Neural crest cell (in vitro differentiated cells): ENCODE results near the gene CHRNA1. TPM values are rescaled to one million over a fixed set of nuclear protein-coding genes. Genes with fewer than 3 reads are reported as not detected.

Experiments
- DNase-seq: peaks from one replicate; pipeline ENCODE4 v3.0.0; 2021; ENCODE audit warnings: low read depth, mixed read lengths, low spot score
- H3K27ac Mint-ChIP-seq: one replicate; pipeline ENCODE4 v1.8.0; 2021; ENCODE audit warnings: mild to moderate bottlenecking, mixed read lengths; ENCODE audit not compliant: unreplicated experiment
- H3K27me3 Mint-ChIP-seq: 2 replicates; pipeline ENCODE4 v1.8.0; 2021; ENCODE audit warnings: low read depth, mild to moderate bottlenecking, mixed read lengths
- H3K36me3 Mint-ChIP-seq: 2 replicates; pipeline ENCODE4 v1.8.0; 2021; ENCODE audit warnings: low read depth, mild to moderate bottlenecking, mixed read lengths
- H3K4me1 Mint-ChIP-seq: 2 replicates; pipeline ENCODE4 v1.8.0; 2021; ENCODE audit warnings: mixed read lengths
- H3K4me3 Mint-ChIP-seq: one replicate; pipeline ENCODE4 v1.8.0; 2021; ENCODE audit warnings: mild to moderate bottlenecking, mixed read lengths
- H3K9me3 Mint-ChIP-seq: 2 replicates; pipeline ENCODE4 v1.8.0; 2021; ENCODE audit warnings: mixed read lengths
- total RNA-seq: library from RNA; stranded (reverse); gene quantifications from 2 replicates; pipeline ENCODE4 v1.2.1, GENCODE V29; 2021
- TF ChIP-seq, protein P1 (sequence below): fragments of 200-600 bp; sonication (generic); conservative IDR thresholded peaks from 2 replicates; pipeline ENCODE4 v1.5.0; 2021; ENCODE audit warnings: antibody characterized with exemption, mild to moderate bottlenecking

Gene CHRNA1
- total RNA-seq, 1 donor from 2014 or later, result not detected

DNA sequence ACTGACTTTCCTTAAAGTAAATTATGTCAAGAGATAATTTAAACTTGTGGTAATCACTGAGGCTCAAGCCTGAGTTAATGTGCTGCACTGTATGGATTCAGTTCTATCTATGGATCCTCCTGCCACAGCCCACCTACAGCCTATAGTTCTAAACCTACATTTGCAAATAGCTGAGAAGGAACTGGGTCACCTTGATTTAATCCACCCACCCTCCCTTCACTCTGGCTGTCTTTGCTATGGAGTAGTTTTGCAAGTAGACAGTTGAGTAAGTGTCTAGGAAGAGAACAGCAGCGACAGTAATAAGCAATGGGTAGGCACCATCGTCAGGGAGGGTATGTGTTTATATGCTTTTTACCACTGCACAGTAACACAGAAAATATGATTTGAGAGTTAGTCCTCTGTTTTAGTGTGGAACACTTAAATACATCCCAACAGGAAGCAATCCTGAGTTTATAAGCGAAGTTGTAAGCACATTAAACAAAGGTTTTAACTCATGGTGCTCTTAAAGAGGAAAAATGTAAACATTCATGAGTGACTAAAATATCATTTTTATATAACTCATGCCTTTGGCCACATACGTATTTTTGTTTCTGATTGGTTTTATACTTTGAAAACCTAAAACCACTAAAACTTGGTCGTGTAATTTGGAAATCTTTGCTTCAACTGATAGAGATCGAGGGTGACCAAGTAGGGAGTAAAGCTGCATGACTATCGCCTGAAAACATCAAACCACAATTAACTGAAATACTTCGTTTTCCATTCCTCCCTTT, 36.3 kb upstream of the CHRNA1 start:
- no peaks in the 10 kb centered on the region for H3K27me3 Mint-ChIP-seq
- no peaks in the 10 kb centered on the region for H3K9me3 Mint-ChIP-seq
- peaks cover 30% of the 10 kb centered on the region for H3K36me3 Mint-ChIP-seq
- TF ChIP-seq, protein P1, sequence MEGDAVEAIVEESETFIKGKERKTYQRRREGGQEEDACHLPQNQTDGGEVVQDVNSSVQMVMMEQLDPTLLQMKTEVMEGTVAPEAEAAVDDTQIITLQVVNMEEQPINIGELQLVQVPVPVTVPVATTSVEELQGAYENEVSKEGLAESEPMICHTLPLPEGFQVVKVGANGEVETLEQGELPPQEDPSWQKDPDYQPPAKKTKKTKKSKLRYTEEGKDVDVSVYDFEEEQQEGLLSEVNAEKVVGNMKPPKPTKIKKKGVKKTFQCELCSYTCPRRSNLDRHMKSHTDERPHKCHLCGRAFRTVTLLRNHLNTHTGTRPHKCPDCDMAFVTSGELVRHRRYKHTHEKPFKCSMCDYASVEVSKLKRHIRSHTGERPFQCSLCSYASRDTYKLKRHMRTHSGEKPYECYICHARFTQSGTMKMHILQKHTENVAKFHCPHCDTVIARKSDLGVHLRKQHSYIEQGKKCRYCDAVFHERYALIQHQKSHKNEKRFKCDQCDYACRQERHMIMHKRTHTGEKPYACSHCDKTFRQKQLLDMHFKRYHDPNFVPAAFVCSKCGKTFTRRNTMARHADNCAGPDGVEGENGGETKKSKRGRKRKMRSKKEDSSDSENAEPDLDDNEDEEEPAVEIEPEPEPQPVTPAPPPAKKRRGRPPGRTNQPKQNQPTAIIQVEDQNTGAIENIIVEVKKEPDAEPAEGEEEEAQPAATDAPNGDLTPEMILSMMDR, result no peak
- H3K4me1 Mint-ChIP-seq, result peaks cover 14% of the 10 kb centered on the region
- no peak overlapping the region for H3K4me3 Mint-ChIP-seq
- no peak for DNase-seq
- no peak overlapping the region for H3K27ac Mint-ChIP-seq

DNA sequence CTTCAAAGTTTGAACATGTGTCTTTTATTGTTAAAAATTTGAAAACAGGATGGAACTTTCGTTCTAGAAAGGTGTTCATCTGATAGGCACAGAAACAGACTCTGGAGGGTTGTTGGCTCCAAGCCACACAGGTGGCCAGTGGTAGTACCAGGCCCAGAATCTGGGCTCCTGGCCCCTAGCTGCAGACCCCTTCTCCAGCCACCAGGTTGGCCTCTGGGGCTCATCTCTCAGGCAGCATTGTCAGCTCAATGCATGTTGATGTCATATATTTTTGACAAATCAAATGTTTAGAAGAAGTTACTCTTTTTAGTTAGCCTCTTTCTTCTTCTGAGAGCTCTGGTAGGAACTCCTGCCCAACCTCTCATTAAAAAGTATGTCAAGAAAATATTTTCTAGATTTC, 34.5 kb upstream of the CHRNA1 start:
- H3K4me3 Mint-ChIP-seq, result no peak overlapping the region
- H3K9me3 Mint-ChIP-seq, result no peaks in the 10 kb centered on the region
- TF ChIP-seq, protein P1, result no peak
- H3K36me3 Mint-ChIP-seq, result peaks cover 22% of the 10 kb centered on the region
- H3K27ac Mint-ChIP-seq, result no peak overlapping the region
- H3K4me1 Mint-ChIP-seq, result peaks cover 14% of the 10 kb centered on the region
- no peak for DNase-seq
- no peaks in the 10 kb centered on the region for H3K27me3 Mint-ChIP-seq

DNA sequence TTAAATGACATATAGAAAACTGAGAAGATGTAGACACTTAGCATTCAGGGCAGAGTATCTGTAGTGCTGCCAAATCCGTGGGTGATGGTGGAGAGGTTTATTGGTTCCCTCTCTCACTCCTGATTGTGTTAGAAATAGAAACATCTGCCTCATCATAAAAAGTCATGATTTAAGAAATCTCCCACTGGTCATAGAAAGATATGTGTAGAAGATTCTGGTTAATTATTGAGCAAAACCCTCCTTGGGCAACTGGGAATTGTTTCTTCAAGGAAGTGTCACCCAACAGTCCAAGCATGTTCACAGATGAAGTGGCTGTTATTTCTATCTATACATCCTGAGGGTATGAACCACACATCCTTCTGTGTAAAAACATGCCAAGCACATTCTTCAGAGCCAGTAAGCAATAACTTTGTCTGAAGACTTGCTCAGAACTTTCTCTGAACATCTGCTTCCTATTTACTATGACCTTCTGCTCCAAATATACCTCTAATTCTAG, 33.6 kb upstream of the CHRNA1 start:
- Mint-ChIP-seq H3K27me3 (no peaks in the 10 kb centered on the region), H3K27ac (no peak overlapping the region), H3K4me1 (peaks cover 14% of the 10 kb centered on the region), H3K9me3 (no peaks in the 10 kb centered on the region), H3K4me3 (no peak overlapping the region), H3K36me3 (peaks cover 20% of the 10 kb centered on the region)
- TF ChIP-seq, protein P1, result no peak
- DNase-seq, result no peak

DNA sequence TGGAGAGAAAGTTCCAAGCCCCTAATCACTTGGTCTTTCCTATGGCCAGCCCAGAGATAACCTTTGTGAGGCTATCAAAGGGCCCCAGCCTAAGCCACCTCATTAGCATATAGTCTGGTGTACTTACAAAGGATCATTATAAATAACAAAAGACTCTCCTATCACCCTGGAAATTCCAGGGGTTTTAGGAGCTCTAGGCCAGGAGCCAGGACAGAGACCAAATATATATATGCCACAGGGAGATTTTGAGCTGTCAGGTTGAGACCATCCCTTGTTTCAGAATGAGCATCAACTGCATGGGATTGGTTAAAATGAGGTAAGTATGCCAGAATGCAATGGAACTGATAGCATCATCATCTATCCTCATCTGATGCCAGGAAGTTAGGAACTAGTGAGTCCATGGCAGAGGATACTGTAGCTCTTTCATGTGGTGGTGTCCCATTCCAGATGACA, 32.1 kb upstream of the CHRNA1 start:
- Mint-ChIP-seq H3K27ac (no peak overlapping the region), H3K27me3 (no peaks in the 10 kb centered on the region)

DNA sequence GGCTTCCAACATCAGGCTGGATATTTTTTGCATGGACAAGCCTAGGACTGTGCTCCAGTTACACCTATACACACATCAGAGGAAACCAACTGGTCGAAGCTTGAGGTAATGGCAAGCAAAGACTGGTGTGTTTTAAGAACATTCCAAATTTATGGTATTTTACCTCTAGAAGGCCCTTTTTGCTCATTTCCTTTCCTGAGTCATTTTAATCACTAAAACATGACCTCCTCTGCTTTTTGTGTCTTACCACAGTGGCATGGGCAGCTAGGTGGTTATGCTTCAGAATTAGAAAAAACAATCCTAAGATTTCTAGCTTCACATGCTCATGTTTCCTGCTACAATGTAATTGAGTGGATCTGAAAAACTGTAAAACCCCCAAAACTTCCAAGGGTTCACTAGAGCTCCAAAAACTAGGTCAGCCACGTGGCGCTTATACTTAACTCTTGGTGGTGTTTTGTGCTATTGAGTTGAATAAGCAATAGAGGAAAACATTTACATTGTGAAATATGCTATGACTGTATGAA, 30.6 kb upstream of the CHRNA1 start:
- DNase-seq, result no peak
- Mint-ChIP-seq H3K4me1 (peaks cover 14% of the 10 kb centered on the region), H3K4me3 (no peak overlapping the region), H3K9me3 (peaks cover 4% of the 10 kb centered on the region), H3K27ac (no peak overlapping the region), H3K27me3 (no peaks in the 10 kb centered on the region), H3K36me3 (peaks cover 11% of the 10 kb centered on the region)
- TF ChIP-seq, protein P1, result no peak

More for the DNA sequence above, 32.1 kb upstream of the CHRNA1 start:
- DNase-seq, result no peak
- no peak overlapping the region for H3K4me3 Mint-ChIP-seq
- peaks cover 14% of the 10 kb centered on the region for H3K4me1 Mint-ChIP-seq
- no peaks in the 10 kb centered on the region for H3K9me3 Mint-ChIP-seq
- peaks cover 20% of the 10 kb centered on the region for H3K36me3 Mint-ChIP-seq
- TF ChIP-seq, protein P1, result no peak
